HG03108 (cell line): ENCODE results near the gene DYNC2I2.
"Not testable (repeated sequence)": the region's sequence is repeated elsewhere in the genome, so short reads cannot be mapped to it uniquely, and the experiment has no call there.

Source experiments
- ATAC-seq: cut with Tn5 transposase; IDR thresholded peaks from one replicate; pipeline ENCODE4 v1.9.1; 2021; ENCODE audit warnings: moderate library complexity; ENCODE audit not compliant: unreplicated experiment

The DYNC2I2 gene

GRCh38 chr9:128687453-128687852 is 30.8 kb upstream of the DYNC2I2 start:
- ATAC-seq: no peak

- no peak for ATAC-seq
Measured at GRCh38 chr9:128685636-128686489, 29.2 kb upstream of the DYNC2I2 start.

GRCh38 chr9:128684325-128685199 is 27.9 kb upstream of the DYNC2I2 start:
- ATAC-seq: peak; percentile 27

- ATAC-seq: no peak
Measured at GRCh38 chr9:128684065-128684324, 27.3 kb upstream of the DYNC2I2 start.

- ATAC-seq: peak; percentile 34
Measured at GRCh38 chr9:128683340-128684064, 26.9 kb upstream of the DYNC2I2 start.

- ATAC-seq: no peak
Measured at GRCh38 chr9:128677794-128678193, 21.1 kb upstream of the DYNC2I2 start.

- no peak for ATAC-seq
Measured at GRCh38 chr9:128675382-128675781, 18.7 kb upstream of the DYNC2I2 start.

- ATAC-seq: no peak
Measured at GRCh38 chr9:128669786-128670185, 13.1 kb upstream of the DYNC2I2 start.

GRCh38 chr9:128666481-128666941 is 9.9 kb upstream of the DYNC2I2 start:
- not testable (repeated sequence) for ATAC-seq

GRCh38 chr9:128657796-128658195 is 1.1 kb upstream of the DYNC2I2 start:
- ATAC-seq: no peak

- no peak for ATAC-seq
Measured at GRCh38 chr9:128657344-128657704, 677 bp upstream of the DYNC2I2 start.

GRCh38 chr9:128654481-128654880 is 2.2 kb downstream of the DYNC2I2 start:
- ATAC-seq: no peak

- no peak for ATAC-seq
Measured at GRCh38 chr9:128653908-128654307, 2.7 kb downstream of the DYNC2I2 start.

- ATAC-seq: no peak
Measured at GRCh38 chr9:128651798-128652197, 4.8 kb downstream of the DYNC2I2 start.

- not testable (repeated sequence) for ATAC-seq
Measured at GRCh38 chr9:128648206-128648605, 8.4 kb downstream of the DYNC2I2 start.

GRCh38 chr9:128643519-128644300 is 12.9 kb downstream of the DYNC2I2 start:
- ATAC-seq: peak; percentile 70

GRCh38 chr9:128642675-128643245 is 13.9 kb downstream of the DYNC2I2 start:
- no peak for ATAC-seq

- no peak for ATAC-seq
Measured at GRCh38 chr9:128640603-128641002, 16.0 kb downstream of the DYNC2I2 start.

GRCh38 chr9:128638580-128638979 is 18.1 kb downstream of the DYNC2I2 start:
- ATAC-seq: no peak

- no peak for ATAC-seq
Measured at GRCh38 chr9:128637656-128638055, 19.0 kb downstream of the DYNC2I2 start.
